Measurements from ENCODE around the gene ARIH1. TPM values are rescaled to one million over a fixed set of nuclear protein-coding genes. Genes with fewer than 3 reads are reported as not detected.

ARIH1 gene
- total and polyA plus RNA-seq, 8 donors: 136 to 225 (median 191) TPM

DNA sequence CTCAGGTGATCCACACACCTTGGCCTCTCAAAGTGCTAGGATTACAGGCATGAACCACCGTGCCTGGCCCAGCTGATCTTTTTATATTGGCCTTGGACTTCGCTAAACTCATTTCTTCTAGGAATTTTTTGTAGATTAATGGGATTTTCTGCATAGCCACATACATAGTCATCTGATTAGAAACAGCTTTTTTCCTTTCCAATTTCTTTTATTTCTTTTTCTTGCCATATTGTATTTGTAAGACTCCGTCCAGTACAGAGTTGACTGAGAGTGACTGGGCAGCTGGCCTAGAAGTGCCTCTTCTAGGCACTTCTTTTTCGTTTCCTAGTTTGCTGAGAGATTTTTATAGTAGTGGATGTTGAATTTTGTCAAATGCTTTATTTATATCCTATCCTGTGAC lies 37.4 kb downstream of the ARIH1 start:
- intact Hi-C loops (cut with DNase I): no loop called here
- no peaks in the 10 kb centered on the region for H3K27me3 ChIP-seq

GRCh38 chr15:72515591-72516389 lies 41.7 kb downstream of the ARIH1 start:
- Histone ChIP-seq H3K27me3 (no peaks in the 10 kb centered on the region), H3K36me3 (peaks cover 0 to 9% of the 10 kb centered on the region in 2 donors), H3K4me1 (peaks cover 6 to 14% of the 10 kb centered on the region in 2 donors), H3K9me3 (no peaks in the 10 kb centered on the region), H3K27ac (no peak overlapping the region), H3K4me3 (no peak overlapping the region)
- TF ChIP-seq, protein P1, sequence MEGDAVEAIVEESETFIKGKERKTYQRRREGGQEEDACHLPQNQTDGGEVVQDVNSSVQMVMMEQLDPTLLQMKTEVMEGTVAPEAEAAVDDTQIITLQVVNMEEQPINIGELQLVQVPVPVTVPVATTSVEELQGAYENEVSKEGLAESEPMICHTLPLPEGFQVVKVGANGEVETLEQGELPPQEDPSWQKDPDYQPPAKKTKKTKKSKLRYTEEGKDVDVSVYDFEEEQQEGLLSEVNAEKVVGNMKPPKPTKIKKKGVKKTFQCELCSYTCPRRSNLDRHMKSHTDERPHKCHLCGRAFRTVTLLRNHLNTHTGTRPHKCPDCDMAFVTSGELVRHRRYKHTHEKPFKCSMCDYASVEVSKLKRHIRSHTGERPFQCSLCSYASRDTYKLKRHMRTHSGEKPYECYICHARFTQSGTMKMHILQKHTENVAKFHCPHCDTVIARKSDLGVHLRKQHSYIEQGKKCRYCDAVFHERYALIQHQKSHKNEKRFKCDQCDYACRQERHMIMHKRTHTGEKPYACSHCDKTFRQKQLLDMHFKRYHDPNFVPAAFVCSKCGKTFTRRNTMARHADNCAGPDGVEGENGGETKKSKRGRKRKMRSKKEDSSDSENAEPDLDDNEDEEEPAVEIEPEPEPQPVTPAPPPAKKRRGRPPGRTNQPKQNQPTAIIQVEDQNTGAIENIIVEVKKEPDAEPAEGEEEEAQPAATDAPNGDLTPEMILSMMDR (IDR thresholded peaks at IDR 0.05): no peak
- peak in 1 of 4 donors; percentile 14 for DNase-seq
- peak; percentile 46 for ATAC-seq
- intact Hi-C loops (cut with DNase I): no loop called here

More for the DNA sequence above, 37.4 kb downstream of the ARIH1 start:
- no peaks in the 10 kb centered on the region for H3K9me3 ChIP-seq
- TF ChIP-seq, protein P1 (IDR thresholded peaks at IDR 0.05): no peak
- H3K4me3 ChIP-seq: no peak overlapping the region
- no peak overlapping the region for H3K27ac ChIP-seq
- ATAC-seq (peak; percentile 78), DNase-seq (no peak)
- no peaks in the 10 kb centered on the region for H3K36me3 ChIP-seq
- peaks cover 6 to 9% of the 10 kb centered on the region in 2 donors for H3K4me1 ChIP-seq

DNA sequence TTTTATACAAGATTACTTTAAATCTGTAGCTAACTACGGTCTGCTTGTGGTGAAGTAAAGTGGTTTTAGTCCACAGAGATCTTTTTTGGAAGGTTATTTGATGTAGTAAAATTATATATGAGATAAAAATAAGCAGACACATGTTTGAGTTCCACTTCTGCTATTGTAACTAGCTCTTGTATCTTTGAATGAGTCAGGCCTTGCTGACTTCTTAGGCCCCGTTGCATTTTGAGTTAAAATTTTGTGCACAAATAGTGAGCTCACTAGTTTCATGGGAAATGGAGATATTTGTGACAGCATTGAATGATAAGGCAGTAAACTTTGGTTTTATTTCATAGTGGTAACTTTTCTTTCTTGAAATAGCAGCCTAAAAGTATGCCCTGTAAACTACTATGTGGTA lies 42.6 kb downstream of the ARIH1 start:
- ATAC-seq (peak; percentile 39), DNase-seq (no peak)
- no peak overlapping the region for H3K27ac ChIP-seq
- H3K36me3 ChIP-seq: peaks cover 0 to 10% of the 10 kb centered on the region in 2 donors
- no peaks in the 10 kb centered on the region for H3K27me3 ChIP-seq
- TF ChIP-seq, protein P1 (IDR thresholded peaks at IDR 0.05): no peak
- no peaks in the 10 kb centered on the region for H3K9me3 ChIP-seq
- intact Hi-C loops (cut with DNase I): no loop called here
- H3K4me1 ChIP-seq: peaks cover 6 to 14% of the 10 kb centered on the region in 2 donors
- no peak overlapping the region for H3K4me3 ChIP-seq

GRCh38 chr15:72521682-72522081 lies 47.6 kb downstream of the ARIH1 start:
- DNase-seq (no peak), ATAC-seq (no peak)
- Histone ChIP-seq H3K9me3 (no peaks in the 10 kb centered on the region), H3K36me3 (peaks cover 3 to 15% of the 10 kb centered on the region in 2 donors), H3K27me3 (no peaks in the 10 kb centered on the region), H3K4me1 (peaks cover 0 to 3% of the 10 kb centered on the region in 2 donors), H3K27ac (no peak overlapping the region), H3K4me3 (no peak overlapping the region)
- TF ChIP-seq, protein P1 (IDR thresholded peaks at IDR 0.05): no peak
- intact Hi-C loops (cut with DNase I): no loop called here

DNA sequence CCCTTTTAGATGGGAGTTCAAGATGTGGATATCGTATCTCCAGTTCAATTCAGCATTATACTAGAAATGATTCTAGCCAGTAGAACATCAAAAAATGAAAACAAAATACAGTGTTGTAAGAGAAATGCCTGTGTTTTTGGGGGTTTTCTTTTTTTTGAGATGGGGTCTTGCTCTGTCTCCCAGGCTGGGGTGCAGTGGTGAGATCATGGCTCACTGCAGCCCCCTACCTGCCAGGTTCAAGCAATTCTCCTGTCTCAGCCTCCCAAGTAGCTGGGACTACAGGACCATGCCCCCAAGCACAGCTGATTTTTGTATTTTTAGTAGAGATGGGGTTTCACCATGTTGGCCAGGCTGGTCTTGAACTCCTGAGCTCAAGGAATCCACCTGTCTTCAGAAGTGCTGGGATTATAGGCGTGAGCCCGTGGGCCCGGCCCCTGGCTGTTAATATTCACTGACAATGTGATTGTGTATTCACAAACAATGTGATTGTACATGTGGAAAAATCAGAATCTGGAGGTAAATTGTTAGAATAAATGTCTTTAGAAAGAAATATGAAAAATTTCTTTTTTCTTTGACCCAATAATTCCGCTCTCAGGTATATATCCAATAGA lies 59.0 kb downstream of the ARIH1 start:
- intact Hi-C loops (cut with DNase I): no loop called here
- Histone ChIP-seq H3K27ac (no peak overlapping the region), H3K36me3 (peaks cover 0 to 5% of the 10 kb centered on the region in 2 donors), H3K27me3 (no peaks in the 10 kb centered on the region), H3K9me3 (no peaks in the 10 kb centered on the region), H3K4me1 (peaks cover 0 to 8% of the 10 kb centered on the region in 2 donors), H3K4me3 (no peak overlapping the region)
- DNase-seq (no peak), ATAC-seq (no peak)
- TF ChIP-seq, protein P1 (IDR thresholded peaks at IDR 0.05): peak in 1 of 2 donors; percentile 27

Data from left lung (tissue), 10 donors.